HEK293 (cell line): ENCODE data around the gene CD96.

Source experiments
- CTCF ChIA-PET: fragments of 350-600 bp; formaldehyde crosslinking; extraction: SDS; loops from one replicate; lab custom pipeline; 2021; ENCODE audit warnings: antibody characterized with exemption; lab: Yijun Ruan, JAX
- POLR2A ChIA-PET: fragments of 300-600 bp; formaldehyde crosslinking; extraction: SDS; loops from one replicate; lab custom pipeline; 2020; ENCODE audit warnings: antibody characterized with exemption, inconsistent platforms; lab: Yijun Ruan, JAX
- H3K27ac ChIP-seq: fragments of 200-500 bp; sonication (Bioruptor generic); 2 replicates; pipeline ENCODE4 v1.5.1; 2014; ENCODE audit warnings: low read depth, low read length, control low read depth, inconsistent platforms; ENCODE audit errors: extremely low read depth
- H3K36me3 ChIP-seq, 2 experiments: fragments of 200-500 bp in 1 of 2; sonication (Bioruptor generic) in 1 of 2; 1 replicate in 1 of 2; 2 replicates in 1 of 2; pipeline ENCODE4 v1.5.1; 2014 to 2017; ENCODE audit warnings: inconsistent platforms in 2 of 2, low read length in 2 of 2; ENCODE audit not compliant: control insufficient read depth in 2 of 2, insufficient read depth in 1 of 2
- H3K4me1 ChIP-seq: fragments of 200-500 bp; sonication (Bioruptor generic); 2 replicates; pipeline ENCODE4 v1.5.1; 2014; ENCODE audit warnings: mild to moderate bottlenecking, low read length, inconsistent platforms; ENCODE audit not compliant: control insufficient read depth, insufficient read depth
- H3K4me3 ChIP-seq: 2 replicates; pipeline ENCODE4 v1.5.1; 2011; ENCODE audit warnings: low read depth, mild to moderate bottlenecking, control low read depth, low read length, moderate library complexity
- H3K9me3 ChIP-seq: fragments of 200-500 bp; sonication (Bioruptor generic); 2 replicates; pipeline ENCODE4 v1.5.1; 2014; ENCODE audit warnings: low read depth, low read length, inconsistent platforms; ENCODE audit not compliant: control insufficient read depth, insufficient read depth
- FEZF1 ChIP-seq: fragments of 450-650 bp; formaldehyde crosslinking; IDR thresholded peaks from 2 replicates; pipeline ENCODE4 v1.5.1; 2016; ENCODE audit warnings: missing biosample characterization, missing genetic modification characterization
- GFI1B ChIP-seq: fragments of 450-650 bp; formaldehyde crosslinking; IDR thresholded peaks from 2 replicates; pipeline ENCODE4 v1.5.1; 2016; ENCODE audit warnings: missing biosample characterization, missing genetic modification characterization
- HOXC10 ChIP-seq: sonication (generic); formaldehyde crosslinking; IDR thresholded peaks from 2 replicates; pipeline ENCODE4 v1.8.1; 2023; ENCODE audit warnings: mild to moderate bottlenecking, missing genetic modification reagents
- KLF8 ChIP-seq: fragments of 450-650 bp; formaldehyde crosslinking; IDR thresholded peaks from 2 replicates; pipeline ENCODE4 v1.5.1; 2016; ENCODE audit warnings: missing biosample characterization, missing genetic modification characterization
- MYNN ChIP-seq: fragments of 450-650 bp; formaldehyde crosslinking; IDR thresholded peaks from 2 replicates; pipeline ENCODE4 v1.5.1; 2016; ENCODE audit warnings: missing biosample characterization, missing genetic modification characterization, borderline replicate concordance
- ZNF112 ChIP-seq: fragments of 450-650 bp; formaldehyde crosslinking; IDR thresholded peaks from 2 replicates; pipeline ENCODE4 v1.5.0; 2017; ENCODE audit warnings: missing biosample characterization, missing genetic modification characterization
- ZNF140 ChIP-seq: fragments of 450-650 bp; formaldehyde crosslinking; IDR thresholded peaks from 2 replicates; pipeline ENCODE4 v1.5.1; 2016; ENCODE audit warnings: missing biosample characterization, missing genetic modification characterization
- ZNF148 ChIP-seq: fragments of 450-650 bp; formaldehyde crosslinking; IDR thresholded peaks from 2 replicates; pipeline ENCODE4 v1.5.0; 2017; ENCODE audit warnings: missing biosample characterization, missing genetic modification characterization, borderline replicate concordance
- ZNF174 ChIP-seq: fragments of 450-650 bp; formaldehyde crosslinking; IDR thresholded peaks from 2 replicates; pipeline ENCODE4 v1.5.0; 2017; ENCODE audit warnings: missing biosample characterization, mild to moderate bottlenecking, missing genetic modification characterization
- ZNF221 ChIP-seq: fragments of 450-650 bp; formaldehyde crosslinking; IDR thresholded peaks from 2 replicates; pipeline ENCODE4 v1.5.1; 2017; ENCODE audit warnings: missing biosample characterization, missing genetic modification characterization, borderline replicate concordance
- ZNF223 ChIP-seq: fragments of 450-650 bp; formaldehyde crosslinking; IDR thresholded peaks from 2 replicates; pipeline ENCODE4 v1.5.1; 2016; ENCODE audit warnings: missing biosample characterization, missing genetic modification characterization
- ZNF324 ChIP-seq: fragments of 450-650 bp; formaldehyde crosslinking; IDR thresholded peaks from 2 replicates; pipeline ENCODE4 v1.5.1; 2016; ENCODE audit warnings: missing biosample characterization, missing genetic modification characterization
- ZNF341 ChIP-seq: fragments of 450-650 bp; formaldehyde crosslinking; IDR thresholded peaks from 2 replicates; pipeline ENCODE4; 2016; ENCODE audit warnings: low read depth, missing biosample characterization, missing genetic modification characterization
- ZNF501 ChIP-seq: fragments of 450-650 bp; formaldehyde crosslinking; IDR thresholded peaks from 2 replicates; pipeline ENCODE4 v1.5.1; 2016; ENCODE audit warnings: missing biosample characterization, missing genetic modification characterization
- ZNF707 ChIP-seq: fragments of 450-650 bp; formaldehyde crosslinking; IDR thresholded peaks from 2 replicates; pipeline ENCODE4 v1.5.1; 2016; ENCODE audit warnings: missing biosample characterization, missing genetic modification characterization
- TF ChIP-seq, protein P1 (sequence below): fragments of 450-650 bp; IDR thresholded peaks from 2 replicates; pipeline ENCODE4 v1.5.1; 2018; ENCODE audit warnings: missing biosample characterization, missing genetic modification characterization
- TF ChIP-seq, protein P2 (sequence below): fragments of 450-650 bp; formaldehyde crosslinking; IDR thresholded peaks from 2 replicates; pipeline ENCODE4 v1.5.1; 2017; ENCODE audit warnings: missing biosample characterization, missing genetic modification characterization
- TF ChIP-seq, protein P3 (sequence below): fragments of 450-650 bp; formaldehyde crosslinking; IDR thresholded peaks from 2 replicates; pipeline ENCODE4 v1.5.1; 2016; ENCODE audit warnings: missing biosample characterization, missing genetic modification characterization
- TF ChIP-seq, protein P4 (sequence below): fragments of 450-650 bp; formaldehyde crosslinking; IDR thresholded peaks from 2 replicates; pipeline ENCODE4 v1.5.1; 2016; ENCODE audit warnings: missing biosample characterization, missing genetic modification characterization

CD96 gene

GRCh38 chr3:111607240-111607920, 65.4 kb downstream of the CD96 start:
- CTCF ChIA-PET = no interaction called here
- Histone ChIP-seq H3K4me3 (no peak overlapping the region), H3K9me3 (no peaks in the 10 kb centered on the region), H3K4me1 (no peaks in the 10 kb centered on the region)
- POLR2A ChIA-PET = no interaction called here
- no peak for TF ChIP-seq KLF8 (tag by site-specific recombination)
- TF ChIP-seq, protein P1, sequence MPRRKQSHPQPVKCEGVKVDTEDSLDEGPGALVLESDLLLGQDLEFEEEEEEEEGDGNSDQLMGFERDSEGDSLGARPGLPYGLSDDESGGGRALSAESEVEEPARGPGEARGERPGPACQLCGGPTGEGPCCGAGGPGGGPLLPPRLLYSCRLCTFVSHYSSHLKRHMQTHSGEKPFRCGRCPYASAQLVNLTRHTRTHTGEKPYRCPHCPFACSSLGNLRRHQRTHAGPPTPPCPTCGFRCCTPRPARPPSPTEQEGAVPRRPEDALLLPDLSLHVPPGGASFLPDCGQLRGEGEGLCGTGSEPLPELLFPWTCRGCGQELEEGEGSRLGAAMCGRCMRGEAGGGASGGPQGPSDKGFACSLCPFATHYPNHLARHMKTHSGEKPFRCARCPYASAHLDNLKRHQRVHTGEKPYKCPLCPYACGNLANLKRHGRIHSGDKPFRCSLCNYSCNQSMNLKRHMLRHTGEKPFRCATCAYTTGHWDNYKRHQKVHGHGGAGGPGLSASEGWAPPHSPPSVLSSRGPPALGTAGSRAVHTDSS (tag by site-specific recombination) = no peak
- TF ChIP-seq ZNF324 = no peak
- TF ChIP-seq ZNF140 = no peak
- no peak for TF ChIP-seq ZNF501
- TF ChIP-seq ZNF148 = no peak
- no peak for TF ChIP-seq ZNF223 (tag by site-specific recombination)
- no peak for TF ChIP-seq ZNF221 (tag by site-specific recombination)
- TF ChIP-seq FEZF1 (tag by site-specific recombination) = no peak
- TF ChIP-seq, protein P2, sequence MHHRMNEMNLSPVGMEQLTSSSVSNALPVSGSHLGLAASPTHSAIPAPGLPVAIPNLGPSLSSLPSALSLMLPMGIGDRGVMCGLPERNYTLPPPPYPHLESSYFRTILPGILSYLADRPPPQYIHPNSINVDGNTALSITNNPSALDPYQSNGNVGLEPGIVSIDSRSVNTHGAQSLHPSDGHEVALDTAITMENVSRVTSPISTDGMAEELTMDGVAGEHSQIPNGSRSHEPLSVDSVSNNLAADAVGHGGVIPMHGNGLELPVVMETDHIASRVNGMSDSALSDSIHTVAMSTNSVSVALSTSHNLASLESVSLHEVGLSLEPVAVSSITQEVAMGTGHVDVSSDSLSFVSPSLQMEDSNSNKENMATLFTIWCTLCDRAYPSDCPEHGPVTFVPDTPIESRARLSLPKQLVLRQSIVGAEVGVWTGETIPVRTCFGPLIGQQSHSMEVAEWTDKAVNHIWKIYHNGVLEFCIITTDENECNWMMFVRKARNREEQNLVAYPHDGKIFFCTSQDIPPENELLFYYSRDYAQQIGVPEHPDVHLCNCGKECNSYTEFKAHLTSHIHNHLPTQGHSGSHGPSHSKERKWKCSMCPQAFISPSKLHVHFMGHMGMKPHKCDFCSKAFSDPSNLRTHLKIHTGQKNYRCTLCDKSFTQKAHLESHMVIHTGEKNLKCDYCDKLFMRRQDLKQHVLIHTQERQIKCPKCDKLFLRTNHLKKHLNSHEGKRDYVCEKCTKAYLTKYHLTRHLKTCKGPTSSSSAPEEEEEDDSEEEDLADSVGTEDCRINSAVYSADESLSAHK (tag by site-specific recombination) = no peak
- TF ChIP-seq, all 188 proteins: peak for 0
- Histone ChIP-seq H3K36me3 (no peaks in the 10 kb centered on the region), H3K27ac (no peak overlapping the region)

- no peaks in the 10 kb centered on the region for H3K36me3 ChIP-seq
- H3K4me1 ChIP-seq = no peaks in the 10 kb centered on the region
- no peak overlapping the region for H3K27ac ChIP-seq
- H3K4me3 ChIP-seq = no peak overlapping the region
- ChIA-PET CTCF (no interaction called here), POLR2A (no interaction called here)
- no peak for TF ChIP-seq ZNF707 (tag by site-specific recombination)
- TF ChIP-seq ZNF112 (tag by site-specific recombination) = no peak
- no peak for TF ChIP-seq MYNN
- no peak for TF ChIP-seq ZNF174 (tag by site-specific recombination)
- TF ChIP-seq, protein P3, sequence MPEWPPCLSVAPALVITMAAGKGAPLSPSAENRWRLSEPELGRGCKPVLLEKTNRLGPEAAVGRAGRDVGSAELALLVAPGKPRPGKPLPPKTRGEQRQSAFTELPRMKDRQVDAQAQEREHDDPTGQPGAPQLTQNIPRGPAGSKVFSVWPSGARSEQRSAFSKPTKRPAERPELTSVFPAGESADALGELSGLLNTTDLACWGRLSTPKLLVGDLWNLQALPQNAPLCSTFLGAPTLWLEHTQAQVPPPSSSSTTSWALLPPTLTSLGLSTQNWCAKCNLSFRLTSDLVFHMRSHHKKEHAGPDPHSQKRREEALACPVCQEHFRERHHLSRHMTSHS (tag by site-specific recombination) = no peak
- no peak for TF ChIP-seq ZNF341 (tag by site-specific recombination)
- TF ChIP-seq GFI1B (tag by site-specific recombination) = no peak
- no peak for TF ChIP-seq HOXC10
- TF ChIP-seq, protein P4, sequence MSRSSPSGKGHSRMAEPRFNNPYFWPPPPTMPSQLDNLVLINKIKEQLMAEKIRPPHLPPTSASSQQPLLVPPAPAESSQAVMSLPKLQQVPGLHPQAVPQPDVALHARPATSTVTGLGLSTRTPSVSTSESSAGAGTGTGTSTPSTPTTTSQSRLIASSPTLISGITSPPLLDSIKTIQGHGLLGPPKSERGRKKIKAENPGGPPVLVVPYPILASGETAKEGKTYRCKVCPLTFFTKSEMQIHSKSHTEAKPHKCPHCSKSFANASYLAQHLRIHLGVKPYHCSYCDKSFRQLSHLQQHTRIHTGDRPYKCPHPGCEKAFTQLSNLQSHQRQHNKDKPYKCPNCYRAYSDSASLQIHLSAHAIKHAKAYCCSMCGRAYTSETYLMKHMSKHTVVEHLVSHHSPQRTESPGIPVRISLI = no peak
- TF ChIP-seq, all 188 proteins: peak for 0
- H3K9me3 ChIP-seq = no peaks in the 10 kb centered on the region
Measured at GRCh38 chr3:111608383-111608782, 66.4 kb downstream of the CD96 start.
